Midbrain (tissue), 1 donor: ENCODE data around the gene RIMS4.

ENCODE experiments used
- DNase-seq: peaks from one replicate; lab custom pipeline; 2025; lab: John Stamatoyannopoulos, UW

The RIMS4 gene

GRCh38 chr20:44762466-44763140, 47.7 kb downstream of the RIMS4 start:
- DNase-seq: no peak

- no peak for DNase-seq
Measured at GRCh38 chr20:44761423-44761822, 48.9 kb downstream of the RIMS4 start.

- no peak for DNase-seq
Measured at GRCh38 chr20:44759595-44759994, 50.8 kb downstream of the RIMS4 start.

- DNase-seq: no peak
Measured at GRCh38 chr20:44758247-44759101, 51.9 kb downstream of the RIMS4 start.

- no peak for DNase-seq
Measured at GRCh38 chr20:44756956-44757355, 53.4 kb downstream of the RIMS4 start.

GRCh38 chr20:44756011-44756688, 54.2 kb downstream of the RIMS4 start:
- DNase-seq: no peak

- no peak for DNase-seq
Measured at GRCh38 chr20:44754554-44754953, 55.8 kb downstream of the RIMS4 start.

- no peak for DNase-seq
Measured at GRCh38 chr20:44752099-44752931, 58.0 kb downstream of the RIMS4 start.

- no peak for DNase-seq
Measured at GRCh38 chr20:44750081-44750805, 60.1 kb downstream of the RIMS4 start.

GRCh38 chr20:44748005-44748370, 62.4 kb downstream of the RIMS4 start:
- DNase-seq: peak; percentile 2

- peak; percentile 62 for DNase-seq
Measured at GRCh38 chr20:44747166-44748004, 63.0 kb downstream of the RIMS4 start.

- DNase-seq: no peak
Measured at GRCh38 chr20:44746367-44747165, 63.8 kb downstream of the RIMS4 start.

GRCh38 chr20:44745598-44746366, 64.6 kb downstream of the RIMS4 start, which contains the start of gene KCNK15:
Gene KCNK15 (plus strand): TSS chr20:44745865. CDS start chr20:44745911, 46 bp downstream.
- DNase-seq: no peak

- no peak for DNase-seq
Measured at GRCh38 chr20:44745122-44745597, 65.2 kb downstream of the RIMS4 start.

GRCh38 chr20:44743916-44744655, 66.3 kb downstream of the RIMS4 start:
- DNase-seq: no peak

- DNase-seq: no peak
Measured at GRCh38 chr20:44743080-44743701, 67.2 kb downstream of the RIMS4 start.
